ENCODE measurements around the gene ZNF579.
A peak's percentile ranks its signal among the peaks of the same experiment; 100 is the strongest.

ZNF579 gene

DNA sequence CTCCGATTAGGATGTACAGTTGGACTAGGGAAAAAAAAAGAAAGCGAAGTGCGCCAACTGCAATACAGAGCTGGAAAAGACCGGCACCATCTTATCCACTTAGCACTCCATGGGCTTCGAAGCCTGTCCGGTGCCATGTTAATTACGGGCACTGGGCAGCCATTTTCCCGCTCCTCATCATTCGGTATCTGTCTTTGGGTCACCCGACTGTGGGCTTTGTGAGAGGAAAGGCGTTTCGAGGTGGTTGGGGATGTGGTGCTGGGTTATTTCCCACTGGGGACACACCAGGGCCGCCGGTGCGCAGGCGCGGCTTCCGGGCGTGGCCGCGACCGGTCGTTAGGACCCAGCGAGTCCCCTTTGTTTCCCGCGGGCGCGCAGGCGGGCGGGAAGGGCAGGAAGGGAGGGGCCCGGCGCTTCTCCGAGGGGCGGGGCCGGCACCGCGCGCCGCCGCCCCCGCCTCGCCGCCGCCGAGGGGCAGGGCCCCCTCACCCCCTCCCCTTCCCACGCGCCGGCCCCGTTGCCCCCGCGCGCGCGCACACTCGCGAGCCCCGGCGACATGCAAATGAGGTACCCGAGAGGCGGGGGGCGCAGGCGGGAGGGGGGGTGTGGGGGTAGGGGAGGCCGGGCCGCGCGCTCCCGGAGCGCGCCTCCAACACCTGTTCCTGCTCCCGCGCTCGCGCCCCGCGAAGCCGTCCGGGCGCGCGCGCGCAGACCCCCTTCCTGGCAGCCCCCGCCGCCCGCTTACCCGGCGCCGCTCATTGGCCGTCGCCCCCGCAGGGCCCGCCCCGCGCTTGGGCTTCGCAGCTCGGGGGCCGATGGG, 19.4 kb upstream of the ZNF579 start, which contains the start of gene ZNF524:
TSS of gene ZNF524 (plus strand) at position 447 of the 820 bp plus-strand sequence. CDS start 1,825 bp downstream, outside the sequence.
- H3F3A ChIP-seq (ENCODE audit: control insufficient read depth, insufficient read depth), result peaks cover 18% of the 10 kb centered on the region
- peaks cover 39% of the 10 kb centered on the region for H3K4me1 ChIP-seq (ENCODE audit: control insufficient read depth, low read length)
- peaks cover 9% of the 10 kb centered on the region for H3K79me2 ChIP-seq (ENCODE audit: control insufficient read depth, low read length)
- H3K9me3 ChIP-seq (ENCODE audit: control insufficient read depth, insufficient read depth, low read length), result no peaks in the 10 kb centered on the region
- H3K27ac ChIP-seq (ENCODE audit: low read depth, low read length), result peak within 1 kb of the TSS; percentile 88
- H3K36me3 ChIP-seq (ENCODE audit: control insufficient read depth, low read length), result peaks cover 29% of the 10 kb centered on the region
- H3K27me3 ChIP-seq (ENCODE audit: control insufficient read depth, low read length), result no peaks in the 10 kb centered on the region
- peak within 1 kb of the TSS; percentile 84 for H3K4me3 ChIP-seq (ENCODE audit: low read length)
- H4K20me1 ChIP-seq (ENCODE audit: control insufficient read depth, insufficient read depth, low read depth, low read length), result no peaks in the 10 kb centered on the region
- TF ChIP-seq EZH2phosphoT487 (IDR thresholded peaks at IDR 0.05; ENCODE audit: borderline replicate concordance, low read length), result no peak
- TF ChIP-seq, protein P1, sequence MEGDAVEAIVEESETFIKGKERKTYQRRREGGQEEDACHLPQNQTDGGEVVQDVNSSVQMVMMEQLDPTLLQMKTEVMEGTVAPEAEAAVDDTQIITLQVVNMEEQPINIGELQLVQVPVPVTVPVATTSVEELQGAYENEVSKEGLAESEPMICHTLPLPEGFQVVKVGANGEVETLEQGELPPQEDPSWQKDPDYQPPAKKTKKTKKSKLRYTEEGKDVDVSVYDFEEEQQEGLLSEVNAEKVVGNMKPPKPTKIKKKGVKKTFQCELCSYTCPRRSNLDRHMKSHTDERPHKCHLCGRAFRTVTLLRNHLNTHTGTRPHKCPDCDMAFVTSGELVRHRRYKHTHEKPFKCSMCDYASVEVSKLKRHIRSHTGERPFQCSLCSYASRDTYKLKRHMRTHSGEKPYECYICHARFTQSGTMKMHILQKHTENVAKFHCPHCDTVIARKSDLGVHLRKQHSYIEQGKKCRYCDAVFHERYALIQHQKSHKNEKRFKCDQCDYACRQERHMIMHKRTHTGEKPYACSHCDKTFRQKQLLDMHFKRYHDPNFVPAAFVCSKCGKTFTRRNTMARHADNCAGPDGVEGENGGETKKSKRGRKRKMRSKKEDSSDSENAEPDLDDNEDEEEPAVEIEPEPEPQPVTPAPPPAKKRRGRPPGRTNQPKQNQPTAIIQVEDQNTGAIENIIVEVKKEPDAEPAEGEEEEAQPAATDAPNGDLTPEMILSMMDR (IDR thresholded peaks at IDR 0.05; ENCODE audit: low read depth, low read length, poor library complexity, severe bottlenecking), result no peak
- peak within 1 kb of the TSS; percentile 84 for H3K4me2 ChIP-seq (ENCODE audit: low read length)
- no peaks in the 10 kb centered on the region for H3K9me2 ChIP-seq (replicated peaks; ENCODE audit: control insufficient read depth, low read length)

DNA sequence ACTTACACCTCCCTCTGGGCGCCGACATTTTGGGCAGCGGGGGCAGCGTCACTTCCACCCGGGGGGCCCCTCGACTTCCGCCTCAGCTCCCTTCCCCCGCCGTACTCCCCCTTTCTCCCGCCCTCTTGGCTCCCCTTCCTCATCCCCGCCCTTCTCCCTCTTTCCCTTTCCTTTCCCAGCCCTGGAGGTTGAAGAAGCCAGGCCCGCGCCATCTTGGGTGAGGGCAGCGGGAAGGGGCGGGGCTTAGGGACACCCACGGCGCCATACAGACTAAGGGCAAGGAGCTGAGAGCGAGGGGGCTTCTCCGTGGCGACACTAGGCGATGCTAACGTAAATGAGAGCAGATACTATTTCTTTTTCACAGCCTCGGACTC, 18.8 kb upstream of the ZNF579 start, which contains the start of gene FIZ1:
TSS of gene FIZ1 (minus strand) at position 50 of the 374 bp plus-strand sequence. CDS start 1,652 bp downstream, outside the sequence.
- peak within 1 kb of the TSS; percentile 88 for H3K27ac ChIP-seq (ENCODE audit: low read depth, low read length)
- H3K4me3 ChIP-seq (ENCODE audit: low read length), result peak within 1 kb of the TSS; percentile 84
- no peaks in the 10 kb centered on the region for H3K9me3 ChIP-seq (ENCODE audit: control insufficient read depth, insufficient read depth, low read length)
- H3K79me2 ChIP-seq (ENCODE audit: control insufficient read depth, low read length), result peaks cover 9% of the 10 kb centered on the region
- H3K27me3 ChIP-seq (ENCODE audit: control insufficient read depth, low read length), result no peaks in the 10 kb centered on the region
- H3K4me1 ChIP-seq (ENCODE audit: control insufficient read depth, low read length), result peaks cover 33% of the 10 kb centered on the region
- no peaks in the 10 kb centered on the region for H3K9me2 ChIP-seq (replicated peaks; ENCODE audit: control insufficient read depth, low read length)
- peak within 1 kb of the TSS; percentile 84 for H3K4me2 ChIP-seq (ENCODE audit: low read length)
- peaks cover 13% of the 10 kb centered on the region for H3F3A ChIP-seq (ENCODE audit: control insufficient read depth, insufficient read depth)
- H3K36me3 ChIP-seq (ENCODE audit: control insufficient read depth, low read length), result peaks cover 33% of the 10 kb centered on the region
- TF ChIP-seq, protein P1 (IDR thresholded peaks at IDR 0.05; ENCODE audit: low read depth, low read length, poor library complexity, severe bottlenecking), result no peak
- no peak for TF ChIP-seq EZH2phosphoT487 (IDR thresholded peaks at IDR 0.05; ENCODE audit: borderline replicate concordance, low read length)
- H4K20me1 ChIP-seq (ENCODE audit: control insufficient read depth, insufficient read depth, low read depth, low read length), result no peaks in the 10 kb centered on the region

DNA sequence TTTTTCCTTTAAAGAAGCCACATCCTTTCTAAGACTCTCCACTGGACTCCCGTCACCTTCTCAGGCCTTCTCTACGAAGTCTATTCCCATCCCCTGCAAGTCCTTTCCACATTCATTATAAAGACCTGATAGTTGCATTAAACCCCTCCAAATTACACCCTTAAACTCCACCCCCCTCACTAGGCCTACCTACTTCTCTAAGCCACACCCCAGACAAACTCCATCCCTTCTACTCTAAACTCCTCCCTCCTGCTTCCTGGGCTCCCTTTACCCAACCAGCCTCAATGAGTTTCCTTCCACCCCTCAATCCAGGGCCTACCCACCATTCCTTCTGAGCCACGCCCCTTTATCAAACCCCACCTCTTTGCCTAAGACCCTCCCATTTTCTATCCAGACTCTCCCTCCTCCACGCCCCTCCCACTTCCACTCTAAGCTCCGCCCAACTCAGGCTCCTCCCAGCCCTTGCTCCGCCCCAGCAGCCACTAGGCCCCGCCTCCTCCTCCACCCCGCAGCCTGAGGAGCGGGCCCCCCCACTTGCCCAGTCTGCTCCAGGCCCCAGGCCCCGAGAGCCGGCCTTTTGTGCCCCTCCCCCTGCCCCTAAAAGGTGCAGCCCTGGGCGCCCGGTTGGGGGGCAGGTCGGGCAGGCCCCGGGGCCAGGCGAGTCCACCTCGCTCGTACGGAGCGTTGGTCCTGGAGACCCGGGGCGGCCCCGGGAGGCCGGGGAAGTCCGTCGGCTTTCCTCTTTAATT, 18.2 kb upstream of the ZNF579 start:
- H4K20me1 ChIP-seq (ENCODE audit: control insufficient read depth, insufficient read depth, low read depth, low read length), result no peaks in the 10 kb centered on the region
- no peaks in the 10 kb centered on the region for H3K9me2 ChIP-seq (replicated peaks; ENCODE audit: control insufficient read depth, low read length)
- peak overlapping the region; percentile 84 for H3K4me2 ChIP-seq (ENCODE audit: low read length)
- H3K79me2 ChIP-seq (ENCODE audit: control insufficient read depth, low read length), result peaks cover 9% of the 10 kb centered on the region
- peaks cover 33% of the 10 kb centered on the region for H3K36me3 ChIP-seq (ENCODE audit: control insufficient read depth, low read length)
- H3K27ac ChIP-seq (ENCODE audit: low read depth, low read length), result peak overlapping the region; percentile 88
- no peaks in the 10 kb centered on the region for H3K27me3 ChIP-seq (ENCODE audit: control insufficient read depth, low read length)
- H3K4me1 ChIP-seq (ENCODE audit: control insufficient read depth, low read length), result peaks cover 28% of the 10 kb centered on the region
- peaks cover 11% of the 10 kb centered on the region for H3F3A ChIP-seq (ENCODE audit: control insufficient read depth, insufficient read depth)
- no peaks in the 10 kb centered on the region for H3K9me3 ChIP-seq (ENCODE audit: control insufficient read depth, insufficient read depth, low read length)
- TF ChIP-seq, protein P1 (IDR thresholded peaks at IDR 0.05; ENCODE audit: low read depth, low read length, poor library complexity, severe bottlenecking), result no peak
- TF ChIP-seq EZH2phosphoT487 (IDR thresholded peaks at IDR 0.05; ENCODE audit: borderline replicate concordance, low read length), result no peak
- H3K4me3 ChIP-seq (ENCODE audit: low read length), result peak overlapping the region; percentile 84
